Right ventricle myocardium inferior (tissue), 1 donor: ENCODE data around the gene NRCAM. TPM values are rescaled to one million over a fixed set of nuclear protein-coding genes. Genes with fewer than 3 reads are reported as not detected.

Experiments
- ATAC-seq: fragments of 200-7000 bp; cut with Tn5 transposase; one replicate; pipeline ENCODE4 v1.9.1; 2020; ENCODE audit warnings: mild to moderate bottlenecking, moderate library complexity
- DNase-seq: peaks from one replicate; pipeline ENCODE4 v3.0.0; 2021; ENCODE audit errors: missing footprints
- intact Hi-C: fragments of 100-400 bp; cut with DNase I; formaldehyde crosslinking; loops from one replicate; pipeline ENCODE4 v1.11.0; 2022
- total RNA-seq: library from RNA; stranded (reverse); fragmentation: NEBNext Ultra II Directional; extraction: Animal tissue kit (Norgen Biotek cat#: 25700); gene quantifications from one replicate; pipeline ENCODE4 v1.2.1, GENCODE V29; 2021
- donor health status: DM: no; HTN: yes; CAD: no; lungs with severe emphysema.

Gene NRCAM
- total RNA-seq, 1 donor from 2014 or later: 0.30 TPM

DNA sequence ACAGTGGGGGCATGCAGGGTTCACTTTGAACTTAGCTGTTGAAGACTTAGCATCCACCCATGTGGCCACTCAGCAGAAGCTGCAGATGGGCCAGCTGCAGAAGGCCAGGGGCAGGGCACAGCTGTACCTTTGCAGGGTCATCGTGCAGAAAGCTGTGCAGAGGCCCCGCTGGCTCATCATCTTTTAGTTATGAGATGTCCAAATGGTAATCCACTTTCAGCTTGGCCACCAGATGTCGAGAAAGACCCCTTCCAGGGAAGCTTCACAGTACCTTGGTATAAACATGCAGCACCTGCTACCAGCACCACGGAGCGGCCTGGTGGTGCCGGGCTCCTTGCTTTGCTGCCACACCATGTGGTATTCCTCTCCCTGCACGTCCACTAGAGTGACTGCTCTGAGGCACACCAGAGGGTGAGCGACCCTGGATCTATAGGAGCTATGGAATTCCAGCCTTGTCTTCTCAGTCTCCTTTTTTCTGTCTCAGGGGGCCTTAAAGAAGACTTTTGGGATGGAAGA, 251.9 kb downstream of the NRCAM start:
- intact Hi-C loops: no loop called here
- DNase-seq (no peak), ATAC-seq (no peak)

DNA sequence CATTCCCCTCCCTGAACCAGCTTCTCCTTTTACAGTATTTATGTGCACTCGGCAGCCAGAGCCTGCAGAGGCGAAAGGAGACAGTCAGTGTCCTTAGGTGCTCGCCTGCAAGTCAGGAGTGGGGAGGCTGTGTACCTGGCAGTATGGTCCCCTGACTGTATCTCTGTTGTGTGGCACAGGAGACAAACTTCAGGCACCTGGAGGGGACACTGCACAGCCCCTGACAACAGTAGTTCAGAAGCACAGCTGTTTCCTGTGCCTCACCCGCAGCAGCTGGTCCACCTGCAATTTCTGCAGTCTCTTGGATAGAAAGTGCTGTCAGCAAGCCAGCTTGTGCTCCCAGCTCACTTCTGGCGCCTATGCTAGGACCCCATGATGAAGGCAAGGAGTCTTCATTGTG, 252.7 kb downstream of the NRCAM start:
- no peak for DNase-seq
- no peak for ATAC-seq
- intact Hi-C loops: no loop called here

DNA sequence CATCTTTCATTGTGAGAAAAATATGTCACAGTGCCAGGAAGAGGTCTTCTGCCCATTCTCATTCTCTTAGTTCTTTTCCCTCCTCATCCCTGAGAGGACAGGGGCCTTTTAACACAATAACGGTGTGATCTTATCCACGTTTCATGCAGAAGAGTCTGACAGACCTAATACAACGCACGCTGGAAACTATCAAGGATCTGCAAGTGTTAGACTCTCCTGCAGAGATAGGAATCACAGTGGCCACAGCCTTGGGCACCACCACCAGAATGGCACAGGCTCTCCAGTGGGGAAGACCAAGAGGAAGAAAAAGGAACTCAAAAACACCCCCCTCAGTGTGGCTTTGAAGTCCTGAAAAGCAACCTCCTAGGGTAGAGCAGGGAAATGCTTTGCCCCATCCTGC, 253.5 kb downstream of the NRCAM start:
- intact Hi-C loops: no loop called here
- ATAC-seq: no peak
- DNase-seq: no peak

DNA sequence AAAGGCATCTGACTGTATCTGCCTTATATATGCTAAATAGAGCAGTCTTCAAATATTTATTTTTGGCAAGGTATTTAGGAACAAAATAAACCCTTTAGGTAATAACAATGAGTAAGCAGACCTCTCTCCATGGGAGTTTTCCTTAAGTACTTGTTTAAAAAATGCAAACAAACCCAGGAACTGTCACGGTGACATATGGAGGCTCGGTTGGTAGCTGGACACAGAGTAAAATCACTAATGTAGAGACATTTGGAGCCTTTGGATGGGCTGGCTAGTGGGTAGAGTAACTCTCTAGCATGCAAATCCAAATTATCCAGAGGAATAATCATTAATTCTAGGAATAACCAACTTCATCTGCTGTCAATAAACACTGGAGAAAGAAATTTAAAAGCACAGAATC, 254.5 kb downstream of the NRCAM start:
- ATAC-seq: no peak
- intact Hi-C loops: no loop called here
- no peak for DNase-seq

DNA sequence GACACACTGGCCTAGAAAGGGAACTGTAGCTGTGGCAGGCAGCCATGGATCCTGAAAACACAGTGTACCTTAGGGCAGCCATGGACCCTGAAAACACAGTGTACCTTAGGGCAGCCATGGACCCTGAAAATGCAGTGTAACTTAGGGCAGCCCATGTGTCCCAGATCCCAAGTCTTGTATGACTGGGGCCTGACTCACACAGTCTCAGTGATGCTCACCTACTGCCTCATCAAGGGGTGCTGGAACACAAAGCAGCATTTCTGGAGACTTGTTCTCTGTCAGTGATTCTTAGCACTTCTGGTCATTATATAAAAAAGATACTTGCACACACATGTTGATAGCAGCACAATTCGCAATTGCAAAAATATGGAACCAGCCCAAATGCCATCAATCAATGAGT, 255.9 kb downstream of the NRCAM start:
- intact Hi-C loops: no loop called here
- DNase-seq (no peak), ATAC-seq (no peak)

DNA sequence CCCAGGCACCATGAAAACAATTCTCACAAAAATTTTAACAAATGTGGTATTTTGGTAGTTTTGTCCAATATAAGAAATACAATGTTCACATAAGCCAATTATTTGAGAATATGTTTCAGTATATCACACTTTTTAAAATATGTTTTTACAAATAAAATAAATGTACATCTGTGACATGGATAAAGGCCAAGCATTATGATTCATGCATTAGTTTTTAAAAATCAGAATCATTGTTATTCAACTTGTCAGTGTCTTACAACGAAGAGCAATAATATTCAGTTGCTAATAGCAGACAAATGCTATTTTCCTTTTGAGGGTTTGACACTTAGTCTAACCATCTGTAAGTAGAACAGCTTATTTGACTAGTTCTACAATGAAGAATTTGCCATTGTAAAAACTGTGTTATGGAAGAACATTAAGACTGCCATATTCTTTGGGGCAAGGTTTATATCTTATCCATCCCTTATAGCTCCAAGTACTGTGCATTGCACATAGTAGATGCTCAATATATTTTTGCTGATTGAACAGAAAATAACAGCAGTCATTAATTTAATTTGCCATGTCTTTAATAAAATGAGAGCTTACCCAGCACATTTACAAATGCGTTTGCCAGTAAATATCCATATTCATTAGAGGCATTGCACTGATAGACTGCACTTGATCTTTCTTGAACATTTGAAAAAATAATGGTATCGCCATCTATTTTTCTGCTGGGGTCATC, 258.7 kb downstream of the NRCAM start:
- DNase-seq (no peak), ATAC-seq (no peak)
- intact Hi-C loops: no loop called here

DNA sequence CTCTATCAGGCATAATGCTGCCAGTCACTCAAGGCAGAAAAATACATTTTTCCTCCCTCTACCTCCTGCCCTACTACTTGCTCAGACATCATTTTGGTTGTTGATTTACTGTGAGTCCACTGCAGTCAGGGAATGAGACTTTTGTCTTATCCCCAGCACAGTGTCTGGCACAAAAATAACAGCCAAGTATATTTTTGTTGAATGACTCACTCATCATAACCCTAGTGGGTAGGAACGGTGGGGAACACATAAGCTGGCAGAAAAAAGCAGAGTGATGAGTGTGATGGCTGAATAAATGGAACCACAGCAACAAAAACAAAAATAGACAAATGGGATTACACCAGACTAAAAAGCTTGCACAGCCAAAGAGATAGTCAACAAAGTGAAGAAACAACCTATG, 260.2 kb downstream of the NRCAM start:
- ATAC-seq: no peak
- intact Hi-C loops: no loop called here
- no peak for DNase-seq

DNA sequence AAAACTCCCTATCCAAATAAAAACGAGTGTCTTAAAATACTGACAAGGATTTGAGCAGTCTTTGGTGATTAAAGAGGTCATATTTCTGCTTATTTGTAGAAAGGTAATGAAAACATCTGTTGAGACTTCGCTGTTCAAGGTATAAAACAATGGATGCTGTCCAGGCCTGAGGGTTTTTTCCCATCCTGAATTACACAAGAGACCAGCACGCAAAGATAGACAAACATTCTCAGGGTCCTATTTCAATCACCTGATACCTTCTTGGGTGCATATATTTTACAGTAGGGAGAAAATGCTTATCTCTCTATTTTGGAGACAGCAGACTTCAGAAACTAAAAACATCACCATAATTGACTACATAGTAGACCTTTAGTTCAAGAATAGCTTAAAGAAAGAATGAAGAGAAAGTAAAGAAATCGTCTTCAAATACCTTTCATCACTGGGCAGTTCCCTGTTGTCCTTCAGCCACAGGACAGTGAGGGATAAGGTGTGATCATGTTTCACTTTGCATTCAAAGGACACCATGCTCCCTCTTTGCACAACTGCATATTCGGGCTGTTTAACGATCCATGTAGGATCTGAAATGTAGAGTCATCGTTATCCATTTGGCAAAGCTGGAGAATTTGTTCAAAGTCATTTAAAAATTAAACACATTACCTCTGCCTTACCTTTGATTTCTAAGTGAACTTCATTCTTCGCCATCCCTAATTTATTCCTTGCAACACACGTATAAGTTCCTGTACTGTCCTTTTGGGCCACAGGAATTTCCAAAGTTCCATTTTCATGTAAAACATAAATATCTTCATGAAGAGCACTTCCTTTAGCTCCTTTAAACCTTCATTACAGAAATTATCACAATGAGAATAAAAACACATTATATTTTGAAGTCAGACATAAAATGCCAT, 262.4 kb downstream of the NRCAM start:
- DNase-seq (no peak), ATAC-seq (no peak)
- intact Hi-C loops: no loop called here

DNA sequence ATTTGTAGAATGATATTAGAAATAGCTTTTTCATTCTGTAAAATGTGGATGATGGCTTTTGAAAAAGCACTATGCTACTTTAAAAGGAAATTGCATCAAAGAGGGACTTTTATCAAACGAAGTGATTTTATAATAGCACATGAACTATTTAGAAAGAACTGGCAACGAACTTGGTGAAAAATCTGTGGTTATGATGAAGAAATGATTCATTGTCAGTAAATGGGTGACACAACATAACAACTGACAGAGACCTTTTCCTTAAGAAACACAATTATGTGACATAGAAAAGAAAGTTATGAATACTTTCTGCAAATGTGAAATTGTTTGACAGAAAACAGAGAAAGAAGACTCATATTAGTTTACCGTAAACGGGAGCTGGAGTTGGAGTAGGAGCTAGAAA, 265.3 kb downstream of the NRCAM start:
- DNase-seq (no peak), ATAC-seq (no peak)
- intact Hi-C loops: no loop called here

DNA sequence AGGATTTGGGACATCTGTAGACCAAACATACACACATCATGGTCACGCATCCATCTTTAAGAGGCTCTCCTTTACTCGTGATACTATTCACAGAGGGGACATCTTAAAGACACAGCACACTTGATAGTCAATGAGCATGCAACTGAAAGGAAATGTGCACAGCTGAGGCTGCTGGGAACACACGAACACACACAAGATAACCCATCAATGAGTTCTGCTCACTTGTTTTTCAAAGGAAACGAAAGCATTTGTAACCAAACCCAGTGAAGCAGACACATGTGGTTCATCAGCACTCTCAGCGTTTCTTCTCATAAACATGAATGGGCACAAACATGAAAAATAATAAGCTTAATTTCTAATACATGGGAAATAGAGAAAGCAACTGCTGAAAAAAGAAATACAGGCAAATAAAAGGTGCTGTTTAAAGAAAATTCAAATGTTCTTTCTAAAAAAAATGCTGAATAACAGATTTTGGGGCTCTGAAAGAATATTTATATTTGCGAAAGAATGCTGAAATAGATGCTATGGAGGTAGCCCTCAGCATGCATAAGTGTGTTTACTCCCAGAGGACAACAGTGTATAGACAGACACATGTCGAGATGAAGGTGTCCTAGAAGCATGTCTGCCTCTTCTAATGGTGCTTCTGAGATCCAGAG, 266.4 kb downstream of the NRCAM start:
- ATAC-seq (no peak), DNase-seq (no peak)
- intact Hi-C loops: no loop called here

DNA sequence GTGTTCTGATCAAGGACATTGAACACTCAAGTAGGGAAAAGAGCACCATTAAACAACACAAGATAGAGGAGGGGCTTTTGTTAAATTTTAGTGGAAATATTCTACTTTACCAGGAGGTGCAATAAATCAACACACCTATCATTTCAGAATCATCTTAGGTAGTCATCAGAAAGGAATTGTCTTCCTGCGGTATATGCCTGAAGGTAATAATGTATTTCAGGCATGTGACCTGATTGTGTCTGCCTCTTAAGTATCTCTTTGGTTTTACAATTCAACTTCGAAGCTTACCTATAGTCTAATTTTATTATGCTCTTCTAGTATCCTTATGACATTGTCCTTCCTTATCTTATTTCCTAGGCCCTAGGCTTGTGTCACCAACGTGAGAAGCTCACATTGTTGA, 267.5 kb downstream of the NRCAM start:
- ATAC-seq (no peak), DNase-seq (no peak)
- intact Hi-C loops: no loop called here

DNA sequence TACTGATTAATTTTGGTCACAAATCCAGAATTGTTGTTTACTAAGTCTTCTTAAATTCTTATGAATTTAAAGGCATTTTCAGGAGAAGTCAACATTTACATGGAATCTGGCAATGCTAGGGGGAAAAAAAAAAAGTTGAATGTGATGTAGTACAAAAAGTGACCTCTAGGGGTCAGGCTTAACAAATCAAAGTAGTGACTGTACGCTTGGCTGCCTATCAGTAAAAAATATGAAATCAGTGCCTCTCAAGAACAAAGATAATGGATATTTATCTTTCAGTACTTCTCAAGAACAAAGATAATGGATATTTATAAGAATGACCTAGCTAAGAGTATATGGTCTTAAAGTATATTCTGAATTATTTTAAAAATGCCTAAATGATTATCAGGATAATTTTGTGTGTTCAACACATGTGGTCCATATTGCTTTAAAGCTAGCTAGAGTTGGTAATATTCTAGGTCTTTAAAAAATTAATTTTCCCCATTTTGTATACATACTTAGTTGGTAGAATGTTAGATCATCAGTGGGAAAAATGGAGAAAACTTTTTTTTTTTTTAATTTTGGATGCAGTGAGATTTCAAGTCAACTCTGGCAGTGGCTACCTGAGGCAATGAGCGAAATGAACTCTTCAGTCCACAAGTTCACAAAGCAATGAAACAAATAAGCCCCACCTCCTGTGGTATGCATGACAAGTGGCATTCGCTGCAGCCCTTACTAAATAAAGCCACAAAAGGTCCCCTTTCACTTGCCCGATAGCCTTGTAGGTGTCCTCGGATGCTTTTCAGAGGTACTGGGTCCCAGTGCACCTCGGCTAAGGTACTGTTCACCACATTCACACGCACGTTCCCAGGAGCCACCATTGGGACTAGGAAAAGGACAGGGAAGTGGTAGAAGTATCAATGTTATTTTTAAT, 274.9 kb downstream of the NRCAM start:
- intact Hi-C loops: loop anchor here (2.0 kb wide), 2 partner anchors 279 to 315 kb away; no protein-coding TSS in a partner anchor
- ATAC-seq (no peak), DNase-seq (no peak)

DNA sequence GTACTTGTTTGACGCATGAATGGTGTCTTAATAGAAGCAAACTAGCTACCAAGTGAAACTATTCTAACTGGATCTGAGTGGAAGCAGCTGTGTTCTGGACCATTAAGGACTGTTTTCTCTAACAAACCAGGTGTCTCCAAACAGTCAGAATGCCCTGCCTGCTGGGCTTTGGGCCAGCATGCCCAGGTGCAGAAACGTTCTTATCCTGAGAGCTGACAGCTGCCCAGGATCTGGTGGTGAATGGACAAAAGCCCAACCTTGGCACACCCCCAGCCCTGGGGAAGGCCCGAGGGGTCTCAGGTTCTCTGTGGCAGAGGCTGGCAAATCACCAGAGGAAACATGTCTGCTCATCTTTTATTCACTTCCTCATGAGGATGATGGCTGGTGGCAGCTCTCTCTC, 277.8 kb downstream of the NRCAM start:
- DNase-seq (no peak), ATAC-seq (no peak)
- intact Hi-C loops: no loop called here

DNA sequence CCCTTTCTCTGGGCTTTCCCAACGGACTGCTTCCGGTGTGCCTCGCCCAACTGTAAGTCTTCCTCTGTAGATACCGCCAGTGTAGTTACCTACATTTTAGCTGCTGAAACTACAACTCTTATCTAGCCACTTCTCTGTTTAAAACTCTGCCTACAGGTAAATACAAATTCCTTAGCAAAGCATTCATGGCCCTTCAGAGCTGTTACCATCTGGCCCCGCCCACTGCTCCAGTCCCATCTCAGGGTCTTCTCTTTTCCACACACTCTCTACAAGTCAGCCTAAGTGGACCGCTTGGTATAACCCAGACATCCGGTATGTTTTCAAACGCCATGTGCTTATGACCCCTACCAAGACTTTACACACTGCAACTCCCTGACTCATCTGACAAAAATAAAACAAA, 285.1 kb downstream of the NRCAM start:
- intact Hi-C loops: no loop called here
- ATAC-seq: no peak

DNA sequence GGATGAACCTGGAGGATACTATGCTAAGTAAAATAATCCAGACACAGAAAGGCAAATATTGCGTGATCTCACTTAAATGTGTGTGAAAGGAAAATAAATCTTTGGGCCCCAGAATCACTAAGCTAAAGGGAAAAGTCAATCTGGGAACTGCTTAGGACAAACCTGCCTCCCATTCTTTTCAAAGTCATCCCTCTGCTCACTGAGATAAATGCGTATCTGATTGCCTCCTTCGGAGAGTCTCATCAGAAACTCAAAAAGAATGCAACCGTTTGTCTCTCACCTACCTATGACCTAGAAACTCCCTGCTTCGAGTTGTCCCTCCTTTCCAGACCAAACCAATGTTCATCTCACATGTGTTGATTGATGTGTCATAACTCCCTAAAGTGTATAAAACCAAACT, 286.0 kb downstream of the NRCAM start:
- intact Hi-C loops: no loop called here

More for the DNA sequence above, 285.1 kb downstream of the NRCAM start:
- DNase-seq: no peak

DNA sequence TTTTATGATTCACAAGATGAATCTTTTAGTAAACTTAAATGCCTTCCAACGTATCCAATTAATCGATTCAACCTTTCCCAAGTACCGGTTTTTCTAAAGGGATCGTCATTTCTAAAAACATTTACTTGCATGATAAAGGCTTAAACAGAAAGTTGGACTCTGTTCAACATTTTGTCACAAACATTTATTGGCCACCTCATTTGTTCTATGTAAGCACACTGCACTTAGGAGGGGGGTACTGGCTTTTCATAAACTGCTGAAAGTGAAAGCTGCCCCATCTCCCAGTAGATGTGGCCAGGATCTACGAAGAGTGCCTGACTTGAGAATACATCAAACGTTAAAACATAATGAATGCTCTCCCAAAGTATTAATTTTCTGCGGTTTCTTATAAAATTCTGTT, 288.8 kb downstream of the NRCAM start:
- intact Hi-C loops: no loop called here
- DNase-seq (no peak), ATAC-seq (no peak)

More for the DNA sequence above, 286.0 kb downstream of the NRCAM start:
- DNase-seq (no peak), ATAC-seq (no peak)

DNA sequence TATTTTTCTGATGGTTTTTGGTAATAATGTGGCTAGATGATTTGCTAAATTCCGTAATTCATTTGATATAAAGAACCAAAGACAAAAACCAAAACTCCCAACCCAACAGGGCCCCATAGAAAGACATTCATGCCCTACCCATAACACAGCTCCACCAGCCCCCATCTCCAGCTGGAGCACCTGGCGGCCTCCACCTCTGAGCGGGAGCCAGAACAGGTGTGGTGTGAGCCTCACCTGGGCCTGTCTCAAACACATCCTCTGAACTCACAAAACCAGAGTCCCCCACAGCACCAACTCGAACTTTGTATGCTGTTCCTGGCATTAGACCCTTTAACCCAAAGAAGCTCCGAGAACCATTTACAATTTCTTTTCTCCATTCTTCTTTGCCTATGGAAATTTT, 289.5 kb downstream of the NRCAM start:
- ATAC-seq (no peak), DNase-seq (no peak)
- intact Hi-C loops: no loop called here

DNA sequence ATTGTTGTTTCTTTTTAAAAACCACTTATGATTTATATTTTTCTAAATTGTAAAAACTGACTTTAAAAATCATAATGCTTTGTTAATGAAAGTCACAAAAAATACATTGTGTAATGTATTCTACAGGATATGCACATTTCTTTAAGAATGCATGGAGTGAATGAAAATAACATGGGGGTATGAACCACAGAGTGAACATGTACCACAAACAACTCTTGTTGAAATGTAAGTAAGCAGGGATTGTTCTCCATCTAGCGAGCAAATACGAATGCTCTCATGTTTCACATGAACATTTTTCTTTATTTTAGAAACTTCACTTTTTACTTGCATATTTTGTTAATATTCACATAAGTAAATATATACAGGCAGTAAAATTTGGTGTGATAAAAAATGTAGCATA, 290.5 kb downstream of the NRCAM start:
- DNase-seq: no peak
- intact Hi-C loops: no loop called here

DNA sequence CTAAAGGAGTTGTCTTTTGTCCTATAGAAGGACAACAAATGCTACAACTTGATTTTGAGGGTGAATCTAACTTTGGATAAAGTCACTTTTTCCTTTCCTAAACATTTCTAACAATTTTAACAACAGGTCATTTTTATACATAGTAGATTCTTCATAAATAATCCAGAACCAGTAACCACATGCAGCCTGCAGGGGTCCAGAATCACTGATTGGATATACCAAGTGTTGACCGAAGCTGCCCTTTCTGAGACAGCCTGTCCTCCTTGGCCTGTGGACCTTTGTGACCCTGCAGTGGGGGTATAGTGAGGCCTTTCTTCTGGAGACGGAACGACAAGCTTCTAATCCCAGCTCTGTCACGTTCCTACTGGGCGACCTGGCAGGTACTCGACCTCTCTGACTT, 291.3 kb downstream of the NRCAM start:
- no peak for DNase-seq
- intact Hi-C loops: no loop called here
- no peak for ATAC-seq

More for the DNA sequence above, 290.5 kb downstream of the NRCAM start:
- no peak for ATAC-seq
